ENCODE results near the gene CX3CR1. TPM values are rescaled to one million over a fixed set of nuclear protein-coding genes. Genes with fewer than 3 reads are reported as not detected.

CX3CR1 gene
- total RNA-seq, 2 experiments from 2014 or later: 0.94 to 1.9 TPM

- peaks cover 20% of the 10 kb centered on the region for H3K27me3 Mint-ChIP-seq
- H3K36me3 Mint-ChIP-seq: peaks cover 2% of the 10 kb centered on the region
These were observed 10.3 kb downstream of the CX3CR1 start for GRCh38 chr3:39269528-39269927.

GRCh38 chr3:39268549-39268900, 11.3 kb downstream of the CX3CR1 start:
- Mint-ChIP-seq H3K4me1 (peaks cover 14% of the 10 kb centered on the region), H3K36me3 (peaks cover 2% of the 10 kb centered on the region), H3K9me3 (peaks cover 2% of the 10 kb centered on the region), H3K4me3 (no peak overlapping the region), H3K27me3 (peaks cover 28% of the 10 kb centered on the region), H3K27ac (no peak overlapping the region)
- no peak for DNase-seq
- POLR2A ChIA-PET: no interaction called here
- ATAC-seq (ENCODE audit: low read depth): no peak

More at GRCh38 chr3:39269528-39269927, 10.3 kb downstream of the CX3CR1 start:
- H3K9me3 Mint-ChIP-seq: peaks cover 2% of the 10 kb centered on the region
- POLR2A ChIA-PET: no interaction called here
- H3K27ac Mint-ChIP-seq: no peak overlapping the region
- ATAC-seq (ENCODE audit: low read depth): no peak
- H3K4me3 Mint-ChIP-seq: no peak overlapping the region
- peaks cover 14% of the 10 kb centered on the region for H3K4me1 Mint-ChIP-seq
- no peak for DNase-seq

GRCh38 chr3:39267631-39268548, 11.9 kb downstream of the CX3CR1 start:
- H3K4me1 Mint-ChIP-seq: peaks cover 14% of the 10 kb centered on the region
- POLR2A ChIA-PET: no interaction called here

GRCh38 chr3:39264053-39264452, 15.8 kb downstream of the CX3CR1 start:
- Mint-ChIP-seq H3K36me3 (peaks cover 2% of the 10 kb centered on the region), H3K4me1 (peaks cover 18% of the 10 kb centered on the region), H3K9me3 (peaks cover 2% of the 10 kb centered on the region), H3K27ac (no peak overlapping the region), H3K4me3 (no peak overlapping the region), H3K27me3 (peaks cover 39% of the 10 kb centered on the region)
- POLR2A ChIA-PET: no interaction called here
- ATAC-seq (ENCODE audit: low read depth): no peak
- no peak for DNase-seq

More at GRCh38 chr3:39267631-39268548, 11.9 kb downstream of the CX3CR1 start:
- ATAC-seq (ENCODE audit: low read depth) (peak; percentile 82), DNase-seq (peak; percentile 48)
- Mint-ChIP-seq H3K36me3 (peaks cover 2% of the 10 kb centered on the region), H3K4me3 (peak overlapping the region; percentile 53), H3K27me3 (peaks cover 34% of the 10 kb centered on the region), H3K27ac (peak overlapping the region; percentile 37), H3K9me3 (peaks cover 2% of the 10 kb centered on the region)

- H3K9me3 Mint-ChIP-seq: peaks cover 2% of the 10 kb centered on the region
- POLR2A ChIA-PET: no interaction called here
- H3K27ac Mint-ChIP-seq: no peak overlapping the region
- peaks cover 22% of the 10 kb centered on the region for H3K4me1 Mint-ChIP-seq
- H3K36me3 Mint-ChIP-seq: peaks cover 2% of the 10 kb centered on the region
- no peak for ATAC-seq (ENCODE audit: low read depth)
- no peak overlapping the region for H3K4me3 Mint-ChIP-seq
- no peak for DNase-seq
- H3K27me3 Mint-ChIP-seq: peaks cover 43% of the 10 kb centered on the region
These were observed 16.3 kb downstream of the CX3CR1 start for GRCh38 chr3:39263576-39263975.

- no peak overlapping the region for H3K27ac Mint-ChIP-seq
- POLR2A ChIA-PET: no interaction called here
- DNase-seq (no peak), ATAC-seq (ENCODE audit: low read depth) (no peak)
- peaks cover 50% of the 10 kb centered on the region for H3K27me3 Mint-ChIP-seq
- H3K4me3 Mint-ChIP-seq: no peak overlapping the region
- H3K9me3 Mint-ChIP-seq: peaks cover 2% of the 10 kb centered on the region
- peaks cover 19% of the 10 kb centered on the region for H3K4me1 Mint-ChIP-seq
- peaks cover 2% of the 10 kb centered on the region for H3K36me3 Mint-ChIP-seq
These were observed 17.0 kb downstream of the CX3CR1 start for GRCh38 chr3:39262846-39263245.

GRCh38 chr3:39261726-39262125, 18.1 kb downstream of the CX3CR1 start:
- Mint-ChIP-seq H3K9me3 (peaks cover 2% of the 10 kb centered on the region), H3K36me3 (peaks cover 2% of the 10 kb centered on the region), H3K27ac (no peak overlapping the region), H3K4me3 (no peak overlapping the region), H3K4me1 (peaks cover 12% of the 10 kb centered on the region), H3K27me3 (peaks cover 48% of the 10 kb centered on the region)
- ATAC-seq (ENCODE audit: low read depth): no peak
- POLR2A ChIA-PET: no interaction called here
- DNase-seq: no peak

GRCh38 chr3:39260957-39261356, 18.9 kb downstream of the CX3CR1 start:
- peak; percentile 60 for ATAC-seq (ENCODE audit: low read depth)
- no peak for DNase-seq
- Mint-ChIP-seq H3K4me3 (no peak overlapping the region), H3K9me3 (peaks cover 2% of the 10 kb centered on the region), H3K4me1 (peaks cover 12% of the 10 kb centered on the region), H3K36me3 (peaks cover 2% of the 10 kb centered on the region), H3K27ac (no peak overlapping the region), H3K27me3 (peaks cover 48% of the 10 kb centered on the region)
- POLR2A ChIA-PET: no interaction called here

- no peaks in the 10 kb centered on the region for H3K36me3 Mint-ChIP-seq
- ATAC-seq (ENCODE audit: low read depth) (no peak), DNase-seq (no peak)
- peaks cover 12% of the 10 kb centered on the region for H3K4me1 Mint-ChIP-seq
- no peak overlapping the region for H3K4me3 Mint-ChIP-seq
- no peaks in the 10 kb centered on the region for H3K9me3 Mint-ChIP-seq
- POLR2A ChIA-PET: no interaction called here
- H3K27ac Mint-ChIP-seq: no peak overlapping the region
- peaks cover 48% of the 10 kb centered on the region for H3K27me3 Mint-ChIP-seq
These were observed 19.5 kb downstream of the CX3CR1 start for GRCh38 chr3:39260318-39260717.

GRCh38 chr3:39255503-39256325, 24.1 kb downstream of the CX3CR1 start:
- Mint-ChIP-seq H3K27me3 (peaks cover 28% of the 10 kb centered on the region), H3K36me3 (no peaks in the 10 kb centered on the region), H3K4me1 (peaks cover 8% of the 10 kb centered on the region), H3K27ac (no peak overlapping the region), H3K4me3 (no peak overlapping the region), H3K9me3 (no peaks in the 10 kb centered on the region)
- ATAC-seq (ENCODE audit: low read depth) (no peak), DNase-seq (no peak)
- POLR2A ChIA-PET: no interaction called here

GRCh38 chr3:39254806-39255449, 24.9 kb downstream of the CX3CR1 start:
- DNase-seq: no peak
- Mint-ChIP-seq H3K4me1 (peaks cover 8% of the 10 kb centered on the region), H3K36me3 (no peaks in the 10 kb centered on the region), H3K27ac (no peak overlapping the region), H3K4me3 (no peak overlapping the region), H3K9me3 (no peaks in the 10 kb centered on the region), H3K27me3 (peaks cover 25% of the 10 kb centered on the region)
- POLR2A ChIA-PET: no interaction called here
- ATAC-seq (ENCODE audit: low read depth): no peak

GRCh38 chr3:39251576-39251975, 28.3 kb downstream of the CX3CR1 start:
- DNase-seq (no peak), ATAC-seq (ENCODE audit: low read depth) (no peak)
- Mint-ChIP-seq H3K4me1 (peaks cover 2% of the 10 kb centered on the region), H3K9me3 (no peaks in the 10 kb centered on the region), H3K4me3 (no peak overlapping the region), H3K27ac (no peak overlapping the region), H3K27me3 (peaks cover 19% of the 10 kb centered on the region), H3K36me3 (no peaks in the 10 kb centered on the region)
- POLR2A ChIA-PET: no interaction called here

- Mint-ChIP-seq H3K4me1 (no peaks in the 10 kb centered on the region), H3K27me3 (peaks cover 23% of the 10 kb centered on the region), H3K36me3 (no peaks in the 10 kb centered on the region), H3K4me3 (no peak overlapping the region), H3K9me3 (no peaks in the 10 kb centered on the region), H3K27ac (no peak overlapping the region)
- POLR2A ChIA-PET: no interaction called here
- no peak for DNase-seq
- no peak for ATAC-seq (ENCODE audit: low read depth)
These were observed 29.6 kb downstream of the CX3CR1 start for GRCh38 chr3:39250116-39250747.
